GM12891 (cell line): ENCODE results near the gene FOXK2.
"Not testable (repeated sequence)": the region's sequence is repeated elsewhere in the genome, so short reads cannot be mapped to it uniquely, and the experiment has no call there.

ENCODE experiments used
- POLR2A ChIP-seq: IDR thresholded peaks from 2 replicates; pipeline ENCODE4 v1.6.1; 2011; ENCODE audit warnings: low read depth, low read length, control low read depth
- TAF1 ChIP-seq: IDR thresholded peaks from 2 replicates; pipeline ENCODE4 v1.6.1; 2011; ENCODE audit warnings: low read depth, low read length, control low read depth

GRCh38 chr17:82585935-82586575, 66.5 kb downstream of the FOXK2 start:
- TF ChIP-seq POLR2A, TAF1: not testable (repeated sequence)
